ENCODE measurements around the gene ZNF174. TPM values are rescaled to one million over a fixed set of nuclear protein-coding genes. Genes with fewer than 3 reads are reported as not detected.
A peak's percentile ranks its signal among the peaks of the same experiment; 100 is the strongest.

Gene ZNF174
- total RNA-seq, 1 donor = 11.2 TPM

DNA sequence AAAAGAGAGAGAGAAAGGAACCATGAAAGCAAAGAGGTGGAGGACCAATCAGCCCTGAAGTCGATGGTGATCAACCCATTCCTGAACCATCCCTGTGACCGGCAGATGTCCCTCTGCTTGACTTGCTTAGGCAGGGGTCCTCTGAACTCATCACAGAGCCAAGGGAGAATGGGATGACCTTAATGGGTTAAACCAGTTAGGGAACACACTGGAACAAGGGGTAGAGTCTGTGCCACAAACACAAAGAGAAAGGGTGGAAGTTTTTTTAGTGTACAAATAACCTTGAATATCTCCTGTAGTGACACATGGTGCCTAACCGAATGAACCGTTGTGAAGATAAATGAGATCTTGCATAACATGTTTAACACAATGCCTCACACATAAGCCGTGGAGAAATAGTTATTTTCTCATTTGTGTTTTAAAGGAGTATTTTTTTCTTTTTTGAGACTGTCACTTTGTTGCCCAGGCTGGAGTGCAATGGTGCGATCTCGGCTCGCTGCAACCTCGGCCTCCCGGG, 53.7 kb downstream of the ZNF174 start:
- H3K79me2 ChIP-seq (ENCODE audit: insufficient read depth, low read length) = peaks cover 22% of the 10 kb centered on the region
- H4K20me1 ChIP-seq (ENCODE audit: insufficient read depth, low read length) = peaks cover 12% of the 10 kb centered on the region
- no peak for TF ChIP-seq CTCF (IDR thresholded peaks at IDR 0.05; ENCODE audit: extremely low read depth, low read depth, low read length)
- H3K9me3 ChIP-seq (ENCODE audit: low read depth, low read length) = no peaks in the 10 kb centered on the region
- H3K4me2 ChIP-seq (ENCODE audit: insufficient read depth, low read length) = no peak overlapping the region
- no peaks in the 10 kb centered on the region for H3K27me3 ChIP-seq (ENCODE audit: insufficient read depth, low read length)
- peaks cover 16% of the 10 kb centered on the region for H3K4me1 ChIP-seq (ENCODE audit: insufficient read depth, low read length)
- no peak overlapping the region for H2AFZ ChIP-seq (ENCODE audit: low read length)
- H3K27ac ChIP-seq (ENCODE audit: low read depth, low read length) = no peak overlapping the region
- no peak overlapping the region for H3K4me3 ChIP-seq (ENCODE audit: insufficient read depth, low read length)
- DNase-seq (ENCODE audit: insufficient read length, low spot score, missing footprints) = no peak
- H3K36me3 ChIP-seq (ENCODE audit: insufficient read depth, low read length) = peaks cover 4% of the 10 kb centered on the region

DNA sequence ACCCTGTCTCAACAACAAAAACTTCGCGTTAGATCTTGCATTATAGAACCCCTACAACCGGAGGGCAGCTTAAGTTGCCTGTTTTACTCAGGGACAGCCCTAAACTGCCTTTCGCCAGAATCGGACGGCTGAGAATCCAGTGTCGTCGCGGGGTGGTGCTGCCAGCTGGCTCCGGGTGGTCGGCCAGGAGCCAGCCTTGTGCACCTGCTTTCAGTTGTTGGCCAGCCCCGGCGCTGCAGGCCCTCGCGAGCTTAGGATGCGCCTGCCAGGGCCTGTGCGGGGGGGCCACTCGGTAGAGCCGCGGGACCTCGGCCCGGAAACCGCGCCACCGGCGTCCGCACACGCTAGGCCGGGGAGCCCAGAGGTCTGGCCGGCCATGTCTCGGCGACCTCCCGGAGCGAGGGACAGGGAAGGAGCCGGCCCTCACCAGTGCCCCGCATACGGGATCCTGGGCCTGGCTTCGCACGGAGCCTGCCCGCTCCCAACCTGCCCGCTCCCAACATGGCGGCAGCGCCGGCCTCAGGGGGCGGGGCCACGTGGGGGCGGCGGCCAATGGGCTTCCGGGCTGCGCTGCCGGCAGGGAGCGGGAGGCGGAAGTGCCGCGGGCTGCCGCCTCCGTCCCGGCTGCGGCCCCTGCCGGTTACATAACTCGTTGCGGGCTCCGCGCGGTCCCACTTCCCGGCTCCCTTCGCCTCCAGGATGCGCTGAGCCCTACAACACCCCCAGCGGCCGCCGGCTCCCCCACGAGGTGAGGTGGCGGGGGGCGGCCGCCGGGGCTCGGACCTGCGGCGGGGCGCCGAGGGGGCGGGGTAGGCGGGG, 56.6 kb downstream of the ZNF174 start:
- peak overlapping the region; percentile 88 for H2AFZ ChIP-seq (ENCODE audit: low read length)
- peak overlapping the region; percentile 96 for H3K4me2 ChIP-seq (ENCODE audit: insufficient read depth, low read length)
- peak overlapping the region; percentile 95 for H3K4me3 ChIP-seq (ENCODE audit: insufficient read depth, low read length)
- no peaks in the 10 kb centered on the region for H3K27me3 ChIP-seq (ENCODE audit: insufficient read depth, low read length)
- H3K9me3 ChIP-seq (ENCODE audit: low read depth, low read length) = no peaks in the 10 kb centered on the region
- H3K36me3 ChIP-seq (ENCODE audit: insufficient read depth, low read length) = no peaks in the 10 kb centered on the region
- peak; percentile 100 for DNase-seq (ENCODE audit: insufficient read length, low spot score, missing footprints)
- peak; percentile 34 for TF ChIP-seq CTCF (IDR thresholded peaks at IDR 0.05; ENCODE audit: extremely low read depth, low read depth, low read length)
- peaks cover 20% of the 10 kb centered on the region for H3K4me1 ChIP-seq (ENCODE audit: insufficient read depth, low read length)
- H4K20me1 ChIP-seq (ENCODE audit: insufficient read depth, low read length) = peaks cover 38% of the 10 kb centered on the region
- peaks cover 51% of the 10 kb centered on the region for H3K79me2 ChIP-seq (ENCODE audit: insufficient read depth, low read length)
- H3K27ac ChIP-seq (ENCODE audit: low read depth, low read length) = peak overlapping the region; percentile 91

DNA sequence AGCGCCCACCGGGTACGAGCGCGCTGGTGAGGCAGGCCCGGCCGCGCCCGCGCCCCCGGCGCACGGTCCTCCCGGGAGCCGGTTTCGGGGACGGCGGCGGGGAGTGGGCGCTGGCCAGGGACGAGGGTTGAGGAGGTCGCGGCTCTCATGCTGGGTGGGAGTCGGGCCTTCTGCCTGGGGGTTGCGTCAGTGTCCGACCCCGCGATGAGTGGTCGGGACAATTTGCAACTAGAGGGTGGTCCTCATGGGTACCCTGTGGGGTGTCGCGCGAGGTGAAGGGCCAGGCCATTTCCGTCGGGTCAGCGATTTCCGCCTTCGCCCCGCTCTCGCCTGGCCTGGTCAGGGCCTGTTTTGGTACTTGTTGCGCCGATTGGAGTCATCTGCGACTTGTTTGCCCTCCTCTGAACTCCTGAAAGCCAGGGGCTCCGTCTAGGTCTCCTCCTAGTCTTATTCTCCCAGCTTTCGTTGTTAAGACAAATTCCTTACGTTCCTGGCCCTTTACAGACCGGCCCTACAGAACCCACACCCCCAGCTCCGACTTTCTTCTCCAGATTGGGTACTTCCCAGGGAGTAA, 57.4 kb downstream of the ZNF174 start:
- TF ChIP-seq CTCF (IDR thresholded peaks at IDR 0.05; ENCODE audit: extremely low read depth, low read depth, low read length) = no peak
- Histone ChIP-seq H3K79me2 (ENCODE audit: insufficient read depth, low read length) (peaks cover 58% of the 10 kb centered on the region), H2AFZ (ENCODE audit: low read length) (peak overlapping the region; percentile 84), H3K27ac (ENCODE audit: low read depth, low read length) (peak overlapping the region; percentile 85), H4K20me1 (ENCODE audit: insufficient read depth, low read length) (peaks cover 45% of the 10 kb centered on the region), H3K4me1 (ENCODE audit: insufficient read depth, low read length) (peaks cover 20% of the 10 kb centered on the region), H3K27me3 (ENCODE audit: insufficient read depth, low read length) (no peaks in the 10 kb centered on the region), H3K4me3 (ENCODE audit: insufficient read depth, low read length) (peak overlapping the region; percentile 95), H3K4me2 (ENCODE audit: insufficient read depth, low read length) (peak overlapping the region; percentile 96), H3K36me3 (ENCODE audit: insufficient read depth, low read length) (no peaks in the 10 kb centered on the region), H3K9me3 (ENCODE audit: low read depth, low read length) (no peaks in the 10 kb centered on the region)
- peak; percentile 88 for DNase-seq (ENCODE audit: insufficient read length, low spot score, missing footprints)

DNA sequence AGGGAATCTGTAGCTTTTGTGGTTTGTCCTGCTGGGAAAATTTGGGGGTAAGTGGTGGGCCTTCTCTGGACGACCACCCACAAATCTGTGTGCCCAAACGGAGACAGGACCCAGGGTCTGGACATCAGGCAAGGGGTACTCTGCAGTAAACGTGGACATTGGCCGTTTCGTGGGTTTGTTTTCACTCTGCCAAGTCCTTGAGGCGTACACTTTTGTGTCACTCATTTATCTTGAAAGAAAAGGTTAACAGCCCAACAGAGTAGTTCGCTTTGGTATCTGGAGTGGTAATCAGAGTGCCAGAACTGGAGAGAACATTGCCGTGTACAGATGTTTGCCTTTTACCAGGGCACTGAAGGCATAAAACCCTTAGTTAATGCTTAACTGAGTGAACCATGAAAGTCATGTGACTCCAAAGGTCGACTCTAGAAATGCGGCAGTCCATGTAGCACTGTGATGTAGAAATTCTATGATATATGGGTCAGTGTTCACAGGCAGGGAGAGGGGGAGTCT, 57.9 kb downstream of the ZNF174 start:
- peak overlapping the region; percentile 84 for H2AFZ ChIP-seq (ENCODE audit: low read length)

More for the DNA sequence above, 57.9 kb downstream of the ZNF174 start:
- peak overlapping the region; percentile 95 for H3K4me3 ChIP-seq (ENCODE audit: insufficient read depth, low read length)
- peaks cover 20% of the 10 kb centered on the region for H3K4me1 ChIP-seq (ENCODE audit: insufficient read depth, low read length)
- peaks cover 63% of the 10 kb centered on the region for H3K79me2 ChIP-seq (ENCODE audit: insufficient read depth, low read length)
- H3K9me3 ChIP-seq (ENCODE audit: low read depth, low read length) = no peaks in the 10 kb centered on the region
- no peak for TF ChIP-seq CTCF (IDR thresholded peaks at IDR 0.05; ENCODE audit: extremely low read depth, low read depth, low read length)
- peaks cover 49% of the 10 kb centered on the region for H4K20me1 ChIP-seq (ENCODE audit: insufficient read depth, low read length)
- peak overlapping the region; percentile 96 for H3K4me2 ChIP-seq (ENCODE audit: insufficient read depth, low read length)
- H3K27ac ChIP-seq (ENCODE audit: low read depth, low read length) = peak overlapping the region; percentile 85
- no peaks in the 10 kb centered on the region for H3K27me3 ChIP-seq (ENCODE audit: insufficient read depth, low read length)
- DNase-seq (ENCODE audit: insufficient read length, low spot score, missing footprints) = peak; percentile 87
- no peaks in the 10 kb centered on the region for H3K36me3 ChIP-seq (ENCODE audit: insufficient read depth, low read length)
